Mesothelial cell of epicardium (in vitro differentiated cells): Measurements from ENCODE around the gene ZNHIT2. TPM values are rescaled to one million over a fixed set of nuclear protein-coding genes. Genes with fewer than 3 reads are reported as not detected.
"Not testable (repeated sequence)": the region's sequence is repeated elsewhere in the genome, so short reads cannot be mapped to it uniquely, and the experiment has no call there.

ENCODE experiments used
- DNase-seq, 2 experiments: peaks; one replicate each; pipeline ENCODE4 v3.0.0; 2021; ENCODE audit warnings: low spot score in 2 of 2; ENCODE audit not compliant: unreplicated experiment in 2 of 2
- H3K27ac Mint-ChIP-seq: 2 replicates; pipeline ENCODE4 v1.8.0; 2021; ENCODE audit warnings: mixed read lengths
- H3K27me3 Mint-ChIP-seq: 2 replicates; pipeline ENCODE4 v1.8.0; 2021; ENCODE audit warnings: low read depth, mixed read lengths
- H3K36me3 Mint-ChIP-seq: 2 replicates; pipeline ENCODE4 v1.8.0; 2021; ENCODE audit warnings: mixed read lengths
- H3K4me1 Mint-ChIP-seq: 2 replicates; pipeline ENCODE4 v1.8.0; 2021; ENCODE audit warnings: mixed read lengths
- H3K4me3 Mint-ChIP-seq: 2 replicates; pipeline ENCODE4 v1.8.0; 2021; ENCODE audit warnings: mild to moderate bottlenecking, moderate library complexity, mixed read lengths
- H3K9me3 Mint-ChIP-seq: 2 replicates; pipeline ENCODE4 v1.8.0; 2021; ENCODE audit warnings: mixed read lengths
- total RNA-seq: library from RNA; stranded (reverse); gene quantifications from 3 replicates; pipeline ENCODE4 v1.2.1, GENCODE V29; 2021
- TF ChIP-seq, protein P1 (sequence below): fragments of 200-600 bp; sonication (generic); IDR thresholded peaks from one replicate; pipeline ENCODE4 v1.5.0; 2021; ENCODE audit warnings: antibody characterized with exemption; ENCODE audit not compliant: unreplicated experiment

Gene ZNHIT2
- total RNA-seq, 1 donor from 2014 or later, result 7.5 TPM

DNA sequence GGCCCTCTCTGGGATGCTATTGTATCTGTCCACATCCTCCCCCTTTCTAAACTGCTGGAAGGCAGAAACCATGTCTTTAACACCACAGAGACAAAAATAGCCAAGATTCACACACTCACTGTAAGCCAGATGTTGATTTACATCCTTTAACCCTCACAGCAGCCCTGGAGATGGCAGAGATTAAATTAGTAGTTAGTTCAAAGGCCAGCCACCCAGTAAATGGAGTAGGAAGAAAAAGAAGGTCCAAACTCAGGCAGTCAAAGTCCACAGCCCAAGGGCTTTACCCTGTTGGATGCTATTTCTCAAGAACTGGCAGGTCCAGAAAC, 2.1 kb upstream of the ZNHIT2 start:
- H3K27me3 Mint-ChIP-seq, result no peaks in the 10 kb centered on the region
- peaks cover 33% of the 10 kb centered on the region for H3K4me1 Mint-ChIP-seq
- peak overlapping the region; percentile 21 for H3K27ac Mint-ChIP-seq
- peaks cover 12% of the 10 kb centered on the region for H3K36me3 Mint-ChIP-seq
- H3K4me3 Mint-ChIP-seq, result peak overlapping the region; percentile 99
- TF ChIP-seq, protein P1, sequence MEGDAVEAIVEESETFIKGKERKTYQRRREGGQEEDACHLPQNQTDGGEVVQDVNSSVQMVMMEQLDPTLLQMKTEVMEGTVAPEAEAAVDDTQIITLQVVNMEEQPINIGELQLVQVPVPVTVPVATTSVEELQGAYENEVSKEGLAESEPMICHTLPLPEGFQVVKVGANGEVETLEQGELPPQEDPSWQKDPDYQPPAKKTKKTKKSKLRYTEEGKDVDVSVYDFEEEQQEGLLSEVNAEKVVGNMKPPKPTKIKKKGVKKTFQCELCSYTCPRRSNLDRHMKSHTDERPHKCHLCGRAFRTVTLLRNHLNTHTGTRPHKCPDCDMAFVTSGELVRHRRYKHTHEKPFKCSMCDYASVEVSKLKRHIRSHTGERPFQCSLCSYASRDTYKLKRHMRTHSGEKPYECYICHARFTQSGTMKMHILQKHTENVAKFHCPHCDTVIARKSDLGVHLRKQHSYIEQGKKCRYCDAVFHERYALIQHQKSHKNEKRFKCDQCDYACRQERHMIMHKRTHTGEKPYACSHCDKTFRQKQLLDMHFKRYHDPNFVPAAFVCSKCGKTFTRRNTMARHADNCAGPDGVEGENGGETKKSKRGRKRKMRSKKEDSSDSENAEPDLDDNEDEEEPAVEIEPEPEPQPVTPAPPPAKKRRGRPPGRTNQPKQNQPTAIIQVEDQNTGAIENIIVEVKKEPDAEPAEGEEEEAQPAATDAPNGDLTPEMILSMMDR, result no peak
- no peak for DNase-seq
- H3K9me3 Mint-ChIP-seq, result no peaks in the 10 kb centered on the region

DNA sequence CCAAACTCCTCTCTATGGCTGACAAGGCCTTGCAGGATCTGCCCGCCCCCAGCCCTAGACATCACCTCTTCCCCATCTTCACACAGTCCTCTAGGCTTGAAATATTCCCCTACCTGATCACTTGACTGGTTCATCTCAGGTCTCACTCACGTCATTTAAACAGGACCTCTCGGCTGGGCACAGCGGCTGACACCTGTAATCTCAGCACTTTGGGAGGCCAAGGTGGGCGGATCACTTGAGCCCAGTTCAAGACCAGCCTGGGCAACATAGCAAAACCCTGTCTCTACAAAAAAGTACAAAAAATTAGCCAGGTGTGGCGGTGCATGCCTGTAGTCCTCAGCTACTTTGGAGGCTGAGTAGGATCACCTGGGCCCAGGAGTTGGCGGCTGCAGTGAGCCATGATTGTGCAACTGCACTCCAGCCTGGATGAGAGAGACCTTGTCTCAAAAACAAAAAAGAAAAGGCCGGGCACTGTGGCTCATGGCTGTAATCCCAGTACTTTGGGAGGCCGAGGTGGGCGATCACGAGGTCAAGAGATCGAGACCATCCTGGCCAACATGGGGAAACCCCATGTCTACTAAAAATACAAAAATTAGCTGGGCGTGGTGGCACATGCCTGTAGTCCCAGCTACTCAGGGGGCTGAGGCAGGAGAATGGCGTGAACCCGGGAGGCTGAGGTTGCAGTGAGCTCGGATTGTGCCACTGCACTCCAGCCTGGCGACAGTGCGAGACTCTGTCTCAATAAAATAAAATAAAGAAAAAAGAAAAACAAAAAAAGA, 1.6 kb upstream of the ZNHIT2 start:
- Mint-ChIP-seq H3K36me3 (peaks cover 10% of the 10 kb centered on the region), H3K4me3 (peak overlapping the region; percentile 32)

DNA sequence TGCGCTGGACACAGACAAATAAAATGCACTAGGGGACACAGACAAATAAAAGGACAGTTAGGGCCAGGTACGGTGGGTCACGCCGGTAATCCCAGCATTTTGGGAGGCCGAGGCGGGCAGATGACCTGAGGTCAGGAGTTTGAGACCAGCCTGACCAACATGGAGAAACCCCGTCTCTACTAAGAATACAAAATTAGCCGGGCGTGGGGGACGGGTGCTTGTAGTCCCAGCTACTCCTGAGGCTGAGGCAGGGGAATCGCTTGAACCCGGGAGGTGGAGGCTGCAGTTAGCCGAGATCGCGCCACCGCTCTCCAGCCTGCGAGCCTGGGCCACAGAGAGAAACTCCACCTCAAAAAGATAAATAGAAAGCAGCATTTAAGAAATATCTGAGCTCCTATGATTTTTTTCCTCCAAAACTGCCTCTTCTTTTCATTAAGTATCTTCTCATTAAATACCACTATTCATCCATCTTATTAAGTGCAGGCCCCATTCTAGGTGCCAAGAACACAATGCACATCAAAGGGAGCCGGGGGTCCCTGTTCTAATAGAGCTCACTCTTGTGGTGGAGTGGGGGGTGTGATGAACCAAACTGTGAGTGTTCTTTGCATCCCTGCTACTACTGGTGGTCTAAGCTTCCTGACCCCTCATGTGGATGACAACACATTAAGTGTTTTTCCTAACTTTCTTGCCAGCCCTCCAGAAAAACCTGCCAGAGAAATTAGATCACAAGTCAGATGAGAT, 766 bp upstream of the ZNHIT2 start:
- H3K27ac Mint-ChIP-seq, result peak overlapping the region; percentile 96
- TF ChIP-seq, protein P1, result peak; percentile 70
- H3K27me3 Mint-ChIP-seq, result no peaks in the 10 kb centered on the region
- peaks cover 10% of the 10 kb centered on the region for H3K36me3 Mint-ChIP-seq
- H3K9me3 Mint-ChIP-seq, result no peaks in the 10 kb centered on the region
- peaks cover 39% of the 10 kb centered on the region for H3K4me1 Mint-ChIP-seq
- peak overlapping the region; percentile 85 for H3K4me3 Mint-ChIP-seq
- no peak for DNase-seq

More for the DNA sequence above, 1.6 kb upstream of the ZNHIT2 start:
- Mint-ChIP-seq H3K4me1 (peaks cover 32% of the 10 kb centered on the region), H3K27ac (peak overlapping the region; percentile 96)
- not testable (repeated sequence) for H3K27me3 Mint-ChIP-seq, DNase-seq, H3K9me3 Mint-ChIP-seq

DNA sequence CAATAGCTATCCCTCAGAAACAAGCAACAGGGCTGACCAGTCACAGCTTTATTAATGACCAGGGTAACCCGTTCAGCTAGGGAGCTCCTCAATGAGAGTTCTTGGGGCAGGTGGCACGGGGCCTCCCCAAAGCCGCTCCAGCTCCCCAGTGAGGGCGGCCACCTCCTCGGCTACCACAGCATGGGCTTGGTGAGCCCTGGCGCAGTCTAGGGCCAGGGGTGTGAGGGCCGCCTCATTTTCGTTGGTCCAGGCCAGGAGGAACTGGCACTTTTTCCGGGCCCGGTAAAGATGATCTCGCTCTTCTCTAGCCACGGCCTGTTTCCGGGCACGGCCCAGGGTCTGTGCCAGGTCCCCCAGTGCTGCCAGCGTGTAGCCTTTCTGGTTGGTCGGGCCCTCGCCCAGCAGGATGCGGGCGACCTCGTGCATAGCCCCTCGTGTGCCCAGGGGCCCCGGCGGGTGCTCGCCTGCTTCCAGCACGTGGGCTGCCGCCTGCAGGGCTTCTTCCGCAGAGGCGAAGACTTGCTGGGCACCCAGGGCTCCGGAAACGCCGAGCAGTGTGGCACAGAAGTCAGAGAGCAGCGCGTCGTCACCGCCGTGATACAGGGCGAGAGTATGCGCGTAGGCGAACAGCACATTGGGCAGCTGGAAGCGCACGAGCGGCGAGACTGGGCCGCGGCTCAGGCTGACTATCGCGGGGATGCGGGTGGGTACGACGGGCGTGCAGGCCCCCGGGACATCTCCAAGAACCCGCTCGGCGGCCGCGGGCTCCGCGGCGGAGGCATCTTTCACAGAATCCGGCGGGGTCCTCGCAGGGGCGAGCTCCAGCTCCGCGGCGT, 913 bp downstream of the ZNHIT2 start:
- H3K36me3 Mint-ChIP-seq, result peaks cover 10% of the 10 kb centered on the region
- H3K4me1 Mint-ChIP-seq, result peaks cover 36% of the 10 kb centered on the region
- peak overlapping the region; percentile 83 for H3K27ac Mint-ChIP-seq
- H3K27me3 Mint-ChIP-seq, result peaks cover 2% of the 10 kb centered on the region
- DNase-seq, result peak in 1 of 2 experiments; percentile 57
- peak overlapping the region; percentile 85 for H3K4me3 Mint-ChIP-seq
- TF ChIP-seq, protein P1, result no peak
- H3K9me3 Mint-ChIP-seq, result no peaks in the 10 kb centered on the region

DNA sequence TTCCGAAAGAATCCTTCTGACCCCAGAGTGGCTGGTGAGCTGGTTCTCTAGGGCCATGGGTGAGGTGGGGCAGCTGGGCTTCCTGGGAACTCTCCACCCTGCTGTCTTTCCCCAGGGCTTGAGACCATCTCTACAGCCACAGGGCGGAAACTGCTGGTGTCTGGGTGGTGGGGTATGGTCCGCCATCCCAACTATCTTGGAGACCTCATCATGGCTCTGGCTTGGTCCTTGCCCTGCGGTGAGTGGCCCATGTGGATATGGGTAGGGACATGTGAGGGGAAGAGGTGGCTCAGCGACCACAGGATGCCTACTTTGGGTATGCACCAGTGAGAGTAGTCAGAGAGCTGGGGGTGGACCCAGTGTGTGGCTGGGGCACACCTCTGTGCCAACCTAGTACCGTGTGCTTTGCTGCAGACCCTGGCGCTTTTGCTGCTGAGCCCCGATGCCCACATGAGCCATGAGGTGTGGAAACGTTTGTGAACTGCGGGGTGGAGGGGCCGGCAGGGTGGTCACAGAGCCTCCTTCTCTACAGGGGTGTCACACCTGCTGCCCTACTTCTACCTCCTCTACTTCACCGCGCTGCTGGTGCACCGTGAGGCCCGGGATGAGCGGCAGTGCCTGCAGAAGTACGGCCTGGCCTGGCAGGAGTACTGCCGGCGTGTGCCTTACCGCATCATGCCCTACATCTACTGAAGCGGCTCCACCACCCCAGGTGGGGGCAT, 2.0 kb downstream of the ZNHIT2 start:
- Mint-ChIP-seq H3K4me3 (peak overlapping the region; percentile 39), H3K27ac (no peak overlapping the region), H3K27me3 (peaks cover 2% of the 10 kb centered on the region), H3K9me3 (no peaks in the 10 kb centered on the region), H3K4me1 (peaks cover 37% of the 10 kb centered on the region), H3K36me3 (peaks cover 10% of the 10 kb centered on the region)
- no peak for DNase-seq
- TF ChIP-seq, protein P1, result no peak
